ENCODE data around the gene TIMM22. TPM values are rescaled to one million over a fixed set of nuclear protein-coding genes. Genes with fewer than 3 reads are reported as not detected.

The TIMM22 gene
- total and polyA plus RNA-seq, 2 of the 4 experiments (the other 2 are of a cell fraction) = 12.7 to 12.9 TPM

DNA sequence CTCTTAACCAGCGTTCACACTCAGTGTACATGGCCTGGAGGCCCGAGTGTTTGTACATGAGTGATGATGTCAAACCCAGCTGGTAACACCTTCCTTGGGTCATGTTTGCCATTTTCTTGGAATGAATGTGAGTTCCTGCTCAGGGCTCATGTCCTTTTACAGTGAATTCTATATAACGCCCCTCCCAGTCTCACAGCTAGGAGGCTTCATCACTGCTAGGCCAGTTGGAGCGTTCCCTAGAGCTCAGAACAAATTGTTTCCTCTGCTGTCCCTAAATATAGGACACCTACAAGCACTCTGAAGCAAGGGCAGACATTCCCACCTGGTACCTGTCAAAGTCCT lies 5.5 kb downstream of the TIMM22 start:
- H3K4me3 ChIP-seq (ENCODE audit: insufficient read depth, low read depth, low read length) = no peak overlapping the region
- POLR2A ChIA-PET (ENCODE audit: unreplicated experiment) = no interaction called here
- H3K27ac ChIP-seq (ENCODE audit: insufficient read depth, low read length) = peak overlapping the region; percentile 95; the same call in 1 of the 2 replicates
- peak; percentile 75 for DNase-seq
- peak overlapping the region; percentile 86 for H4K5ac ChIP-seq (ENCODE audit: low read depth, low read length)
- H2BK15ac ChIP-seq (ENCODE audit: low read depth, low read length) = peak overlapping the region; percentile 75; the same call in 2 of the 3 replicates
- H3K9ac ChIP-seq (ENCODE audit: low read depth, low read length) = peak overlapping the region; percentile 46; the same call in 1 of the 2 replicates
- H2BK20ac ChIP-seq (ENCODE audit: low read depth, low read length) = peak overlapping the region; percentile 87
- intact Hi-C loops (cut with micrococcal nuclease) (loop anchor here (1.0 kb wide), 1 partner anchor 54 kb away; no protein-coding TSS in a partner anchor), dilution Hi-C loops (cut with HindIII; ENCODE audit: low sequenced_read_pairs, unreplicated experiment) (no loop called here), in situ Hi-C loops (cut with MboI; ENCODE audit: low sequenced_read_pairs) (no loop called here)
- peaks cover 30% of the 10 kb centered on the region for H3K9me1 ChIP-seq (ENCODE audit: insufficient read depth, low read length)
- H2BK5ac ChIP-seq (ENCODE audit: low read depth, low read length, poor library complexity, severe bottlenecking) = peak overlapping the region; percentile 96
- no peaks in the 10 kb centered on the region for H3K27me3 ChIP-seq (ENCODE audit: control insufficient read depth, insufficient read depth, low read length)
- H3K56ac ChIP-seq (ENCODE audit: extremely low read depth, insufficient read depth, low read length) = peak overlapping the region; percentile 41; the same call in 1 of the 2 replicates
- peak overlapping the region; percentile 96; the same call in 1 of the 2 replicates for H3K23ac ChIP-seq (ENCODE audit: low read depth, low read length)
- H4K8ac ChIP-seq (ENCODE audit: low read depth in 2 of 2, low read length in 2 of 2) = peak overlapping the region; percentile 26 to 95
- peaks cover 50% of the 10 kb centered on the region for H3K4me1 ChIP-seq (ENCODE audit: control insufficient read depth, insufficient read depth, low read length)
- H2AFZ ChIP-seq (replicated peaks; ENCODE audit: low read length, poor library complexity) = no peak overlapping the region
- peak overlapping the region; percentile 87 for H3K18ac ChIP-seq (ENCODE audit: low read depth, low read length)
- H4K20me1 ChIP-seq (ENCODE audit: insufficient read depth, low read length) = peaks cover 70% of the 10 kb centered on the region
- H3K79me1 ChIP-seq (ENCODE audit: low read depth in 1 of 2, low read length in 2 of 2) = peaks cover 26 to 68% of the 10 kb centered on the region in 2 experiments
- CTCF ChIA-PET = interaction anchor here (3.2 kb wide), 1 partner anchor 54 kb away, joined by 25 read pairs; no protein-coding TSS in a partner anchor
- H3K4me2 ChIP-seq (ENCODE audit: low read depth, low read length) = peak overlapping the region; percentile 55
- no TSS peak for BruUV-seq (replicated peaks)
- peak; percentile 33 for ATAC-seq (ENCODE audit: low read depth)
- peak overlapping the region; percentile 98 for H2AK5ac ChIP-seq (ENCODE audit: low read depth, low read length)
- peaks cover 50% of the 10 kb centered on the region for H3K36me3 ChIP-seq (ENCODE audit: control insufficient read depth, insufficient read depth, low read length)
- H4K91ac ChIP-seq (ENCODE audit: insufficient read depth, low read depth, low read length) = peak overlapping the region; percentile 83
- peak overlapping the region; percentile 95 for H2BK120ac ChIP-seq (ENCODE audit: low read depth, low read length)
- H3K4ac ChIP-seq (ENCODE audit: low read depth, low read length) = peak overlapping the region; percentile 97
- H3K9me3 ChIP-seq (ENCODE audit: control insufficient read depth, insufficient read depth, low read length) = no peaks in the 10 kb centered on the region
- 23% methylated on average over 2 of the region's 4 CpGs; no CpG with 5 or more reads in 1 of the 2 experiments for WGBS, 2 experiments (ENCODE audit: extremely low coverage in 2 of 2, insufficient read length in 1 of 2)
- H3K14ac ChIP-seq (replicated peaks; ENCODE audit: low read depth, low read length) = peak overlapping the region; percentile 93
- peak overlapping the region; percentile 59 for H2AK9ac ChIP-seq (replicated peaks; ENCODE audit: low read depth, low read length, poor library complexity)
- TF ChIP-seq CHD1 (IDR thresholded peaks at IDR 0.05; ENCODE audit: low read depth, low read length) (0 out of 2 replicates have a peak, but pooled peaks have one; percentile 55), CEBPB (IDR thresholded peaks at IDR 0.05; ENCODE audit: low read depth, low read length) (no peak)
